CD4-positive, alpha-beta T cell (primary cell): ENCODE results near the gene ADGRE2. TPM values are rescaled to one million over a fixed set of nuclear protein-coding genes. Genes with fewer than 3 reads are reported as not detected.
"Not testable (repeated sequence)": the region's sequence is repeated elsewhere in the genome, so short reads cannot be mapped to it uniquely, and the experiment has no call there.

ENCODE experiments used
- ATAC-seq: fragments of 200-7000 bp; cut with Tn5 transposase; one replicate; pipeline ENCODE4 v1.10.0; 2022; ENCODE audit warnings: mild to moderate bottlenecking; ENCODE audit not compliant: poor library complexity
- CTCF ChIA-PET: fragments of 350-600 bp; sonication (Branson Sonifier 250); formaldehyde crosslinking; loops from one replicate; lab custom pipeline; 2021; ENCODE audit warnings: antibody characterized with exemption, inconsistent platforms; lab: Charles Lee
- POLR2A ChIA-PET: fragments of 350-600 bp; sonication (Branson Sonifier 250); formaldehyde crosslinking; loops from one replicate; lab custom pipeline; 2021; ENCODE audit warnings: antibody characterized with exemption, inconsistent platforms; lab: Charles Lee
- DNase-seq, 14 experiments: peaks; one replicate each; pipeline ENCODE4 v3.0.0-alpha.2; 2013 to 2020; ENCODE audit warnings: mixed read lengths in 2 of 14
- H3K27ac ChIP-seq, 2 donors: one replicate each; pipeline versions ENCODE4 v1.5.1 to v1.7.0; 2013; ENCODE audit warnings: low read length in 2 of 2, low read depth in 1 of 2, mild to moderate bottlenecking in 1 of 2
- H3K27me3 ChIP-seq, 2 experiments: 1 replicate in 1 of 2; 2 replicates in 1 of 2; pipeline versions ENCODE4 v1.6.1 to v1.7.0; 2013; ENCODE audit warnings: low read length in 2 of 2, control low read depth in 1 of 2, mild to moderate bottlenecking in 1 of 2, moderate library complexity in 1 of 2; ENCODE audit not compliant: insufficient read depth in 2 of 2, control insufficient read depth in 1 of 2
- H3K36me3 ChIP-seq: one replicate; pipeline ENCODE4 v1.6.1; 2013; ENCODE audit warnings: low read length, control low read depth; ENCODE audit not compliant: insufficient read depth
- H3K4me1 ChIP-seq: one replicate; pipeline ENCODE4 v1.6.1; 2013; ENCODE audit warnings: low read length, control low read depth; ENCODE audit not compliant: insufficient read depth
- H3K4me3 ChIP-seq: one replicate; pipeline ENCODE4 v1.5.1; 2013; ENCODE audit warnings: mild to moderate bottlenecking, low read length, moderate library complexity
- H3K9me3 ChIP-seq, 2 experiments: 1 replicate in 1 of 2; 2 replicates in 1 of 2; pipeline versions ENCODE4 v1.6.1 to v1.7.0; 2013; ENCODE audit warnings: low read length in 2 of 2, mild to moderate bottlenecking in 2 of 2, control low read depth in 1 of 2, moderate library complexity in 1 of 2; ENCODE audit not compliant: control insufficient read depth in 1 of 2, insufficient read depth in 1 of 2
- H3K27ac Mint-ChIP-seq: one replicate; pipeline ENCODE4 v1.8.0; 2020; ENCODE audit warnings: mixed read lengths
- H3K27me3 Mint-ChIP-seq: one replicate; pipeline ENCODE4 v1.8.0; 2021; ENCODE audit warnings: mixed read lengths
- H3K36me3 Mint-ChIP-seq: one replicate; pipeline ENCODE4 v1.8.0; 2021; ENCODE audit warnings: low read depth, mixed read lengths
- H3K4me1 Mint-ChIP-seq: one replicate; pipeline ENCODE4 v1.8.0; 2021; ENCODE audit warnings: low read depth, mixed read lengths
- H3K4me3 Mint-ChIP-seq: one replicate; pipeline ENCODE4 v1.8.0; 2020; ENCODE audit warnings: mild to moderate bottlenecking, mixed read lengths
- H3K9me3 Mint-ChIP-seq: one replicate; pipeline ENCODE4 v1.8.0; 2020; ENCODE audit warnings: mixed read lengths
- CTCF ChIP-seq: fragments of 200-600 bp; IDR thresholded peaks from one replicate; pipeline ENCODE4 v1.8.0; 2022; ENCODE audit warnings: antibody characterized with exemption, mild to moderate bottlenecking
- intact Hi-C, 2 experiments: fragments of 100-400 bp; cut with DNase I in 1 of 2; cut with micrococcal nuclease in 1 of 2; formaldehyde crosslinking; loops; one replicate each; pipeline versions ENCODE4 v1.15.1 to v1.9.0; 2023 to 2025; cut with DNase I, micrococcal nuclease
- total RNA-seq, 174 experiments: library from RNA in 2 of 174; stranded (reverse) in 2 of 174; gene quantifications; one replicate each; pipeline ENCODE4 v1.2.3 and lab custom pipeline; 2021 to 2026

Gene ADGRE2
- total RNA-seq, 2 experiments from 2014 or later = 3.0 to 3.8 TPM

- POLR2A ChIA-PET = no interaction called here
- Mint-ChIP-seq H3K27ac (no peak overlapping the region), H3K9me3 (no peaks in the 10 kb centered on the region), H3K4me1 (peaks cover 15% of the 10 kb centered on the region), H3K36me3 (no peaks in the 10 kb centered on the region), H3K4me3 (no peak overlapping the region), H3K27me3 (peaks cover 28% of the 10 kb centered on the region)
- intact Hi-C loops = loop anchor here in 1 of 2 experiments (5.0 kb wide), 1 partner anchor 101 kb away; the partner anchor contains the start of gene OR7A17
- CTCF ChIA-PET = interaction anchor here (0.6 kb wide), 1 partner anchor 80 kb away, joined by 3 read pairs; no protein-coding TSS in a partner anchor
- Histone ChIP-seq H3K36me3 (no peaks in the 10 kb centered on the region), H3K27me3 (peaks cover 4% of the 10 kb centered on the region in 2 experiments), H3K9me3 (peaks cover 0 to 3% of the 10 kb centered on the region in 2 experiments), H3K4me3 (no peak overlapping the region), H3K27ac (no peak overlapping the region), H3K4me1 (peaks cover 26% of the 10 kb centered on the region)
- ATAC-seq (no peak), DNase-seq (peak in 5 of 14 experiments; percentile 7 to 59 (median 19))
- peak; percentile 59 for TF ChIP-seq CTCF
Measured at GRCh38 chr19:14786421-14786851, 8.1 kb upstream of the ADGRE2 start.

- peaks cover 31% of the 10 kb centered on the region for H3K27me3 Mint-ChIP-seq
- H3K4me3 Mint-ChIP-seq, H3K36me3 ChIP-seq, CTCF ChIA-PET, H3K27me3 ChIP-seq, H3K27ac Mint-ChIP-seq, H3K36me3 Mint-ChIP-seq, H3K27ac ChIP-seq, H3K9me3 ChIP-seq, H3K4me3 ChIP-seq, POLR2A ChIA-PET, H3K9me3 Mint-ChIP-seq: not testable (repeated sequence)
- peaks cover 15% of the 10 kb centered on the region for H3K4me1 Mint-ChIP-seq
- DNase-seq = peak in 3 of 14 experiments; percentile 34 to 73 (median 63)
- peaks cover 26% of the 10 kb centered on the region for H3K4me1 ChIP-seq
- peak; percentile 32 for ATAC-seq
- intact Hi-C loops = loop anchor here in 1 of 2 experiments (5.0 kb wide), 1 partner anchor 102 kb away; the partner anchor contains the start of gene OR7A17
Measured at GRCh38 chr19:14785102-14785793, 6.9 kb upstream of the ADGRE2 start.

DNA sequence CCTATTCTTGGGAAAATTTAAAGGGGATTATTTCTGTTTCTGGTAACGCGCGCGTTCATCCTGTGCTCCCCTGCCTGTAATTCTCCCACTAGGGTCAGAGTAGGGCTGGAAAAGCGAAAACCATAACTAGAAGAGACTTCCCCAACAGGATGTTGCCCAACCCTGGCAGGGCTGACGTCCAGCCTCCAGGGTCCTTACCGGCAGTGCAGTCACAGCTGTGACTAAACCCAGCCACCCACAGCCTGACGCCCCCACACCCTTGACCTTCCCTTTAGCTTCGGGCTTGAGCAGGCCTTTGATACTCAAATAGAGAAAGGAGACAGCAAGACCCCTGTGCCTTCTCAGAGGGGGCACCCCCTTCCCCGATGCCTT, 6.4 kb upstream of the ADGRE2 start:
- H3K27ac ChIP-seq, H3K27ac Mint-ChIP-seq, H3K4me3 Mint-ChIP-seq, H3K9me3 Mint-ChIP-seq, H3K9me3 ChIP-seq, H3K36me3 Mint-ChIP-seq, POLR2A ChIA-PET, CTCF ChIA-PET, ATAC-seq, H3K4me3 ChIP-seq, H3K27me3 ChIP-seq, H3K36me3 ChIP-seq: not testable (repeated sequence)
- DNase-seq = peak in 2 of 14 experiments; percentile 66 to 75
- Mint-ChIP-seq H3K4me1 (peaks cover 15% of the 10 kb centered on the region), H3K27me3 (peaks cover 31% of the 10 kb centered on the region)
- H3K4me1 ChIP-seq = peaks cover 26% of the 10 kb centered on the region
- intact Hi-C loops = loop anchor here in 1 of 2 experiments (5.0 kb wide), 1 partner anchor 103 kb away; the partner anchor contains the start of gene OR7A17

DNA sequence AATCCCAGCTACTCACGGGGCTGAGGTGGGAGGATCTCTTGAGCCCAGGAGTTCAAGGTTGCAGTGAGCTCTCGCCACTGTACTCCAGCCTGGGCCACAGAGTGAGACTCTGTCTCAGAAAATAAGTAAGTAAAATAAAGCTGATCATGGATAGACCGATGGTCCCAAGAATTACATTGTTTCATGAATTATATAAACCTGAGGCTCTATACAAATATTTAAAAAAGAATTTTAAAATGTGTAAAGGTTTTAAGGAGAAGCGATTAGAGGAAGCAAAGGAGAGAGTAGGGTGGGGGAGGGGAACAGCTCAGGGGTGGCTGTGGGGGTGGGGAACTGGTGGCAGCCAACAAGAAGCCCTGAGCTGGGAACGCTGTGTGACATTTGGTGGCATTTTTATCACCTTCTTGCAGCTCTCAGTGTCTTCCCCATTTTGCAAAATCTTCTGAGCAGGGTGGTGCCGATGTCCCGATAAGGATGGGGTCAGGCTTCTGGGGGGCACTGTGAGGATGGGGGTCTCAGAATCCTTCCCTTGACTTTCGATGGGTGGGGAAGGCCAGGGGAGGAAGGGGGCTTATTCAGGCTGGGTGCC, 5.1 kb upstream of the ADGRE2 start:
- H3K4me3 ChIP-seq, H3K27ac ChIP-seq, H3K27ac Mint-ChIP-seq, H3K36me3 ChIP-seq, H3K9me3 ChIP-seq, intact Hi-C loops, H3K36me3 Mint-ChIP-seq, ATAC-seq, H3K9me3 Mint-ChIP-seq, H3K4me3 Mint-ChIP-seq, CTCF ChIA-PET, DNase-seq, POLR2A ChIA-PET: not testable (repeated sequence)
- Mint-ChIP-seq H3K4me1 (peaks cover 15% of the 10 kb centered on the region), H3K27me3 (peaks cover 41% of the 10 kb centered on the region)
- H3K4me1 ChIP-seq = peaks cover 26% of the 10 kb centered on the region
- H3K27me3 ChIP-seq = peaks cover 4 to 12% of the 10 kb centered on the region in 2 experiments
